ENCODE measurements around the gene BMP5.

The BMP5 gene

GRCh38 chr6:55872866-55873265 is 2.5 kb downstream of the BMP5 start:
- no peak for DNase-seq (ENCODE audit: low spot score)

- DNase-seq (ENCODE audit: low spot score): no peak
Observed at GRCh38 chr6:55870181-55870813, 5.1 kb downstream of the BMP5 start.

- DNase-seq (ENCODE audit: low spot score): no peak
Observed at GRCh38 chr6:55869674-55870073, 5.7 kb downstream of the BMP5 start.

- no peak for DNase-seq (ENCODE audit: low spot score)
Observed at GRCh38 chr6:55868771-55869479, 6.5 kb downstream of the BMP5 start.

- DNase-seq (ENCODE audit: low spot score): no peak
Observed at GRCh38 chr6:55868176-55868575, 7.2 kb downstream of the BMP5 start.

GRCh38 chr6:55866128-55866527 is 9.3 kb downstream of the BMP5 start:
- no peak for DNase-seq (ENCODE audit: low spot score)

GRCh38 chr6:55853008-55854001 is 22.1 kb downstream of the BMP5 start:
- DNase-seq (ENCODE audit: low spot score): no peak

GRCh38 chr6:55841341-55841740 is 34.0 kb downstream of the BMP5 start:
- DNase-seq (ENCODE audit: low spot score): no peak

- DNase-seq (ENCODE audit: low spot score): no peak
Observed at GRCh38 chr6:55839080-55839479, 36.3 kb downstream of the BMP5 start.

- DNase-seq (ENCODE audit: low spot score): no peak
Observed at GRCh38 chr6:55836945-55837344, 38.4 kb downstream of the BMP5 start.

GRCh38 chr6:55836481-55836880 is 38.9 kb downstream of the BMP5 start:
- no peak for DNase-seq (ENCODE audit: low spot score)

- DNase-seq (ENCODE audit: low spot score): no peak
Observed at GRCh38 chr6:55835220-55835619, 40.2 kb downstream of the BMP5 start.

- DNase-seq (ENCODE audit: low spot score): no peak
Observed at GRCh38 chr6:55833284-55833683, 42.1 kb downstream of the BMP5 start.

- no peak for DNase-seq (ENCODE audit: low spot score)
Observed at GRCh38 chr6:55827818-55828522, 47.4 kb downstream of the BMP5 start.

GRCh38 chr6:55826941-55827340 is 48.4 kb downstream of the BMP5 start:
- no peak for DNase-seq (ENCODE audit: low spot score)

GRCh38 chr6:55825402-55826051 is 49.9 kb downstream of the BMP5 start:
- no peak for DNase-seq (ENCODE audit: low spot score)

GRCh38 chr6:55822815-55823214 is 52.6 kb downstream of the BMP5 start:
- no peak for DNase-seq (ENCODE audit: low spot score)

GRCh38 chr6:55822005-55822404 is 53.4 kb downstream of the BMP5 start:
- DNase-seq (ENCODE audit: low spot score): no peak

GRCh38 chr6:55820696-55821095 is 54.7 kb downstream of the BMP5 start:
- DNase-seq (ENCODE audit: low spot score): no peak

- no peak for DNase-seq (ENCODE audit: low spot score)
Observed at GRCh38 chr6:55819811-55820210, 55.6 kb downstream of the BMP5 start.

- no peak for DNase-seq (ENCODE audit: low spot score)
Observed at GRCh38 chr6:55818482-55818881, 56.9 kb downstream of the BMP5 start.

GRCh38 chr6:55812509-55812908 is 62.9 kb downstream of the BMP5 start:
- no peak for DNase-seq (ENCODE audit: low spot score)

All from NAMALWA (cell line).